NB4 (cell line): ENCODE results near the gene ZIC5.

Source experiments
- POLR2A ChIP-seq: IDR thresholded peaks from 2 replicates; pipeline ENCODE4 v1.6.1; 2011; ENCODE audit warnings: mild to moderate bottlenecking; ENCODE audit not compliant: insufficient read length; ENCODE audit errors: extremely low read depth
- TF ChIP-seq, protein P1 (sequence below): IDR thresholded peaks from one replicate; pipeline ENCODE4 v1.5.1; 2012; ENCODE audit warnings: low read depth, low read length

DNA sequence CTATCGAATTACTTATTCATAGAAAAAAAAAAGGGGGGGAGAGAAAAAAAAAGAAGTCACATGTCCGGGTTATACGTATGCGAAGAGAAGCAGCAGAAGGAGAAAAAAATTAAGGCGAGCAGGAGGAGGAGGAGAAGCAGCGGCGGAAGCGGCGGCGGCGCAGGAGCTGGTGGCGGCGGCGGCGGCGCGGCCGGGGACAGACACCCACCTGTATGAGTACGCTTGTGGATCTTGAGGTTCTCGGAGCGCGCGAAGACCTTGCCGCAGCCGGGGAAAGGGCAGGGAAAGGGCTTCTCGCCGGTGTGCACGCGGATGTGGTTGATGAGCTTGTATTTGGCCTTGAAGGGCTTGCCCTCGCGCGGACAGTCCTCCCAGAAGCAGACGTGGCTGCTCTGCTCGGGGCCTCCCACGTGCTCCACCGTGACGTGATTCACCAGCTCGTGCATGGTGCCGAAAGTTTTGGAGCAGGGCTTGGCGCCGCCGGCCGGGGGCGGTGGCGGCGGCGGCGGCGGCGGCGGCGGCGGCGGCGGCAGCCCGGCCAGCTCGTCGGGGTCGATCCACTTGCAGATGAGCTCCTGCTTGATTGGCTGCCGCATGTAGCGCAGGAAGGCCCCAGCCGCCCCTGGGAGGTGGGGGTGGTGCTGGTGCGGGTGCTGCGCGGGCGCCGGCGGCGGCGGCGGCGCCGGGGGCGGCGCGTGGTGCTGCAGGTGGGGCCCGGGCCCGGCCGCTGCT, 1.5 kb downstream of the ZIC5 start:
- TF ChIP-seq, protein P1, sequence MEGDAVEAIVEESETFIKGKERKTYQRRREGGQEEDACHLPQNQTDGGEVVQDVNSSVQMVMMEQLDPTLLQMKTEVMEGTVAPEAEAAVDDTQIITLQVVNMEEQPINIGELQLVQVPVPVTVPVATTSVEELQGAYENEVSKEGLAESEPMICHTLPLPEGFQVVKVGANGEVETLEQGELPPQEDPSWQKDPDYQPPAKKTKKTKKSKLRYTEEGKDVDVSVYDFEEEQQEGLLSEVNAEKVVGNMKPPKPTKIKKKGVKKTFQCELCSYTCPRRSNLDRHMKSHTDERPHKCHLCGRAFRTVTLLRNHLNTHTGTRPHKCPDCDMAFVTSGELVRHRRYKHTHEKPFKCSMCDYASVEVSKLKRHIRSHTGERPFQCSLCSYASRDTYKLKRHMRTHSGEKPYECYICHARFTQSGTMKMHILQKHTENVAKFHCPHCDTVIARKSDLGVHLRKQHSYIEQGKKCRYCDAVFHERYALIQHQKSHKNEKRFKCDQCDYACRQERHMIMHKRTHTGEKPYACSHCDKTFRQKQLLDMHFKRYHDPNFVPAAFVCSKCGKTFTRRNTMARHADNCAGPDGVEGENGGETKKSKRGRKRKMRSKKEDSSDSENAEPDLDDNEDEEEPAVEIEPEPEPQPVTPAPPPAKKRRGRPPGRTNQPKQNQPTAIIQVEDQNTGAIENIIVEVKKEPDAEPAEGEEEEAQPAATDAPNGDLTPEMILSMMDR, result no peak
- peak; percentile 52 for TF ChIP-seq POLR2A
